ENCODE results near the gene TCHHL1. TPM values are rescaled to one million over a fixed set of nuclear protein-coding genes. Genes with fewer than 3 reads are reported as not detected.

Gene TCHHL1
- total and polyA plus RNA-seq, 9 of the 15 experiments (the other 6 are each of a cell fraction or from before 2014, with no cell fraction given): not detected

- TF ChIP-seq ID3 (CRISPR knock-in tag; IDR thresholded peaks at IDR 0.05) (no peak), ID3 (tag; IDR thresholded peaks at IDR 0.05) (peak; percentile 53; the same call in 1 of the 2 replicates), RBM34 (IDR thresholded peaks at IDR 0.05; ENCODE audit: borderline replicate concordance, insufficient read depth, low read length) (no peak), CCAR2 (IDR thresholded peaks at IDR 0.05; ENCODE audit: low read depth, low read length) (no peak), ZNF449 (CRISPR knock-in tag; IDR thresholded peaks at IDR 0.05) (no peak), MCM7 (IDR thresholded peaks at IDR 0.05) (no peak), PPARD (CRISPR knock-in tag; IDR thresholded peaks at IDR 0.05) (no peak), MLLT1 (IDR thresholded peaks at IDR 0.05) (peak in 1 of 2 experiments; percentile 43; a peak in 1 of 4 replicates), FOXO4 (CRISPR knock-in tag; IDR thresholded peaks at IDR 0.05) (no peak), ZC3H8 (IDR thresholded peaks at IDR 0.05) (no peak), KDM2B (CRISPR knock-in tag; IDR thresholded peaks at IDR 0.05) (no peak), E2F6 (IDR thresholded peaks at IDR 0.05; ENCODE audit: borderline replicate concordance in 1 of 2, extremely low read depth in 1 of 2, insufficient read depth in 1 of 2, insufficient read length in 1 of 2, low read depth in 1 of 2, low read length in 1 of 2, poor library complexity in 1 of 2, severe bottlenecking in 1 of 2) (peak in 1 of 2 experiments; percentile 15), BACH1 (tag; IDR thresholded peaks at IDR 0.05) (no peak; the same call in 1 of the 2 replicates), PTRF (tag; IDR thresholded peaks at IDR 0.05) (no peak), TFE3 (CRISPR knock-in tag; IDR thresholded peaks at IDR 0.05) (no peak), ZNF324 (CRISPR knock-in tag; IDR thresholded peaks at IDR 0.05) (no peak), ZNF41 (CRISPR knock-in tag; conservative IDR thresholded peaks at IDR 0.05) (no peak), JUNB (CRISPR knock-in tag; conservative IDR thresholded peaks at IDR 0.05) (no peak), CCNT2 (IDR thresholded peaks at IDR 0.05; ENCODE audit: borderline replicate concordance, extremely low read depth, insufficient read length, low read depth, low read length) (no peak)
These were observed 54.0 kb downstream of the TCHHL1 start (continued) for GRCh38 chr1:152034654-152035538.
